SKM-1 (cell line): ENCODE measurements around the gene NLRP13.
"Not testable (repeated sequence)": the region's sequence is repeated elsewhere in the genome, so short reads cannot be mapped to it uniquely, and the experiment has no call there.

ENCODE experiments used
- DNase-seq: peaks from one replicate; lab custom pipeline; 2025; ENCODE audit not compliant: unreplicated experiment; lab: John Stamatoyannopoulos, UW

Gene NLRP13

GRCh38 chr19:55931936-55932386 is at the start of gene NLRP13:
Gene NLRP13 (minus strand): TSS chr19:55932336. CDS start chr19:55932311, 25 bp downstream.
- DNase-seq = no peak

GRCh38 chr19:55980415-55980814 is 48.3 kb upstream of the NLRP13 start:
- DNase-seq = no peak

- DNase-seq = no peak
Measured at GRCh38 chr19:55973982-55974381, 41.8 kb upstream of the NLRP13 start.

- no peak for DNase-seq
Measured at GRCh38 chr19:55962186-55962585, 30.1 kb upstream of the NLRP13 start.

- no peak for DNase-seq
Measured at GRCh38 chr19:55959996-55960675, 28.0 kb upstream of the NLRP13 start.

- DNase-seq = no peak
Measured at GRCh38 chr19:55958356-55958755, 26.2 kb upstream of the NLRP13 start.

- DNase-seq = no peak
Measured at GRCh38 chr19:55956431-55956830, 24.3 kb upstream of the NLRP13 start.

- not testable (repeated sequence) for DNase-seq
Measured at GRCh38 chr19:55950566-55950965, 18.4 kb upstream of the NLRP13 start.

GRCh38 chr19:55947532-55947931 is 15.4 kb upstream of the NLRP13 start, which contains the start of gene NLRP8:
Gene NLRP8 (plus strand): TSS chr19:55947832.
- DNase-seq = no peak

- DNase-seq = no peak
Measured at GRCh38 chr19:55940306-55940705, 8.2 kb upstream of the NLRP13 start.

- no peak for DNase-seq
Measured at GRCh38 chr19:55939206-55939605, 7.1 kb upstream of the NLRP13 start.

GRCh38 chr19:55935206-55935605 is 3.1 kb upstream of the NLRP13 start:
- DNase-seq = no peak

- no peak for DNase-seq
Measured at GRCh38 chr19:55930996-55931515, 1.1 kb downstream of the NLRP13 start.

GRCh38 chr19:55929258-55929657 is 2.9 kb downstream of the NLRP13 start:
- DNase-seq = not testable (repeated sequence)

- DNase-seq = no peak
Measured at GRCh38 chr19:55927991-55928390, 4.1 kb downstream of the NLRP13 start.

- DNase-seq = no peak
Measured at GRCh38 chr19:55923556-55923955, 8.6 kb downstream of the NLRP13 start.

- no peak for DNase-seq
Measured at GRCh38 chr19:55913643-55914268, 18.4 kb downstream of the NLRP13 start.

GRCh38 chr19:55912916-55913315 is 19.2 kb downstream of the NLRP13 start:
- no peak for DNase-seq

- DNase-seq = no peak
Measured at GRCh38 chr19:55909801-55910200, 22.3 kb downstream of the NLRP13 start.

- no peak for DNase-seq
Measured at GRCh38 chr19:55907746-55908145, 24.4 kb downstream of the NLRP13 start.

- DNase-seq = no peak
Measured at GRCh38 chr19:55907286-55907685, 24.9 kb downstream of the NLRP13 start.

- no peak for DNase-seq
Measured at GRCh38 chr19:55902080-55902751, 29.9 kb downstream of the NLRP13 start.
